Measurements from ENCODE around the gene PPP1R12B. TPM values are rescaled to one million over a fixed set of nuclear protein-coding genes. Genes with fewer than 3 reads are reported as not detected.

The PPP1R12B gene
- total RNA-seq, 1 experiment from 2014 or later = 33.3 TPM

DNA sequence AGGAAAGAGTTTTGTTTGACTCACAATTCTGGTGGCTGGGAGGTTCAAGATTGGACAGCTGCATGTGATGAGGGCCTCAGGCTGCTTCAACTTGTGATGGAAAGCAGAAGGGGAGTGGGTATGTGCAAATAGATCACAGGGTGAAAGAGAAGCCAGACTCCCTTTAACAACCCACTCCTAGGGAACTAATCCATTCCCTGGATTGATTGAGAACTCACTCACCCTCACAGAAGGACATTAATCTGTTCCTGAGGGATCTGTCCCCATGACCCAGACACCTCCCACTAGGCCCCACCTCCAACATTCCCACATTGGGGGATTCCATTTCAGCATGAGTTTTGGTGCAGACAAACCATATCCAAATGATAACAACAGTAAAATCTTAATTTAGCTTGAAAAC, 32.3 kb upstream of the PPP1R12B start:
- Histone ChIP-seq H3K79me2 (ENCODE audit: low read depth) (no peaks in the 10 kb centered on the region), H3K4me3 (no peak overlapping the region), H3K36me3 (ENCODE audit: low read depth) (no peaks in the 10 kb centered on the region), H3K9me2 (ENCODE audit: insufficient read depth) (no peaks in the 10 kb centered on the region), H3K4me1 (replicated peaks; ENCODE audit: insufficient read depth) (no peaks in the 10 kb centered on the region), H3F3A (ENCODE audit: insufficient read depth, low read depth) (no peaks in the 10 kb centered on the region), H3K27me3 (ENCODE audit: insufficient read depth, low read depth) (no peaks in the 10 kb centered on the region), H4K20me1 (ENCODE audit: insufficient read depth) (no peaks in the 10 kb centered on the region), H3K9me3 (ENCODE audit: insufficient read depth, low read depth) (no peaks in the 10 kb centered on the region), H3K4me2 (no peak overlapping the region), H3K27ac (no peak overlapping the region), H2AFZ (no peak overlapping the region)
- no peak for DNase-seq
- TF ChIP-seq, protein P1, sequence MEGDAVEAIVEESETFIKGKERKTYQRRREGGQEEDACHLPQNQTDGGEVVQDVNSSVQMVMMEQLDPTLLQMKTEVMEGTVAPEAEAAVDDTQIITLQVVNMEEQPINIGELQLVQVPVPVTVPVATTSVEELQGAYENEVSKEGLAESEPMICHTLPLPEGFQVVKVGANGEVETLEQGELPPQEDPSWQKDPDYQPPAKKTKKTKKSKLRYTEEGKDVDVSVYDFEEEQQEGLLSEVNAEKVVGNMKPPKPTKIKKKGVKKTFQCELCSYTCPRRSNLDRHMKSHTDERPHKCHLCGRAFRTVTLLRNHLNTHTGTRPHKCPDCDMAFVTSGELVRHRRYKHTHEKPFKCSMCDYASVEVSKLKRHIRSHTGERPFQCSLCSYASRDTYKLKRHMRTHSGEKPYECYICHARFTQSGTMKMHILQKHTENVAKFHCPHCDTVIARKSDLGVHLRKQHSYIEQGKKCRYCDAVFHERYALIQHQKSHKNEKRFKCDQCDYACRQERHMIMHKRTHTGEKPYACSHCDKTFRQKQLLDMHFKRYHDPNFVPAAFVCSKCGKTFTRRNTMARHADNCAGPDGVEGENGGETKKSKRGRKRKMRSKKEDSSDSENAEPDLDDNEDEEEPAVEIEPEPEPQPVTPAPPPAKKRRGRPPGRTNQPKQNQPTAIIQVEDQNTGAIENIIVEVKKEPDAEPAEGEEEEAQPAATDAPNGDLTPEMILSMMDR (conservative IDR thresholded peaks at IDR 0.05) = no peak
- no peak for TF ChIP-seq EZH2 (IDR thresholded peaks at IDR 0.05; ENCODE audit: low read depth)
- intact Hi-C loops (cut with micrococcal nuclease; ENCODE audit: unreplicated experiment) = loop anchor here (5.0 kb wide), 1 partner anchor 44 kb away; no protein-coding TSS in a partner anchor
- no TSS peak for BruUV-seq (replicated peaks)
- POLR2A ChIA-PET (ENCODE audit: unreplicated experiment) = interaction anchor here (0.6 kb wide), 1 partner anchor 94 kb away, joined by 3 read pairs; no protein-coding TSS in a partner anchor
- CTCF ChIA-PET = interaction anchor here (1.4 to 2.7 kb wide), 3 partner anchors 122 to 127 kb away, joined by 4 to 15 read pairs (median 6); partner anchors contain the start of gene LGR6

DNA sequence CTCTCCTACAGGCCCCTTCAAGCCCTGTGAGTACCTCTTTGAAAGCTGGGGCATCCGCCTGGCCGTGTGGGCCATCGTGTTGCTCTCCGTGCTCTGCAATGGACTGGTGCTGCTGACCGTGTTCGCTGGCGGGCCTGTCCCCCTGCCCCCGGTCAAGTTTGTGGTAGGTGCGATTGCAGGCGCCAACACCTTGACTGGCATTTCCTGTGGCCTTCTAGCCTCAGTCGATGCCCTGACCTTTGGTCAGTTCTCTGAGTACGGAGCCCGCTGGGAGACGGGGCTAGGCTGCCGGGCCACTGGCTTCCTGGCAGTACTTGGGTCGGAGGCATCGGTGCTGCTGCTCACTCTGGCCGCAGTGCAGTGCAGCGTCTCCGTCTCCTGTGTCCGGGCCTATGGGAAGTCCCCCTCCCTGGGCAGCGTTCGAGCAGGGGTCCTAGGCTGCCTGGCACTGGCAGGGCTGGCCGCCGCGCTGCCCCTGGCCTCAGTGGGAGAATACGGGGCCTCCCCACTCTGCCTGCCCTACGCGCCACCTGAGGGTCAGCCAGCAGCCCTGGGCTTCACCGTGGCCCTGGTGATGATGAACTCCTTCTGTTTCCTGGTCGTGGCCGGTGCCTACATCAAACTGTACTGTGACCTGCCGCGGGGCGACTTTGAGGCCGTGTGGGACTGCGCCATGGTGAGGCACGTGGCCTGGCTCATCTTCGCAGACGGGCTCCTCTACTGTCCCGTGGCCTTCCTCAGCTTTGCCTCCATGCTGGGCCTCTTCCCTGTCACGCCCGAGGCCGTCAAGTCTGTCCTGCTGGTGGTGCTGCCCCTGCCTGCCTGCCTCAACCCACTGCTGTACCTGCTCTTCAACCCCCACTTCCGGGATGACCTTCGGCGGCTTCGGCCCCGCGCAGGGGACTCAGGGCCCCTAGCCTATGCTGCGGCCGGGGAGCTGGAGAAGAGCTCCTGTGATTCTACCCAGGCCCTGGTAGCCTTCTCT, 30.3 kb upstream of the PPP1R12B start:
- Histone ChIP-seq H3F3A (ENCODE audit: insufficient read depth, low read depth) (no peaks in the 10 kb centered on the region), H3K9me3 (ENCODE audit: insufficient read depth, low read depth) (no peaks in the 10 kb centered on the region), H3K36me3 (ENCODE audit: low read depth) (no peaks in the 10 kb centered on the region), H2AFZ (no peak overlapping the region), H3K4me1 (replicated peaks; ENCODE audit: insufficient read depth) (no peaks in the 10 kb centered on the region), H3K27me3 (ENCODE audit: insufficient read depth, low read depth) (no peaks in the 10 kb centered on the region), H3K4me2 (no peak overlapping the region), H3K9me2 (ENCODE audit: insufficient read depth) (no peaks in the 10 kb centered on the region), H3K27ac (no peak overlapping the region), H4K20me1 (ENCODE audit: insufficient read depth) (no peaks in the 10 kb centered on the region), H3K4me3 (no peak overlapping the region), H3K79me2 (ENCODE audit: low read depth) (no peaks in the 10 kb centered on the region)
- BruUV-seq (replicated peaks) = no TSS peak
- CTCF ChIA-PET = no interaction called here
- no peak for DNase-seq
- intact Hi-C loops (cut with micrococcal nuclease; ENCODE audit: unreplicated experiment) = loop anchor here (5.0 kb wide), 1 partner anchor 46 kb away; no protein-coding TSS in a partner anchor
- TF ChIP-seq, protein P1 (conservative IDR thresholded peaks at IDR 0.05) = no peak
- TF ChIP-seq EZH2 (IDR thresholded peaks at IDR 0.05; ENCODE audit: low read depth) = no peak
- POLR2A ChIA-PET (ENCODE audit: unreplicated experiment) = no interaction called here

DNA sequence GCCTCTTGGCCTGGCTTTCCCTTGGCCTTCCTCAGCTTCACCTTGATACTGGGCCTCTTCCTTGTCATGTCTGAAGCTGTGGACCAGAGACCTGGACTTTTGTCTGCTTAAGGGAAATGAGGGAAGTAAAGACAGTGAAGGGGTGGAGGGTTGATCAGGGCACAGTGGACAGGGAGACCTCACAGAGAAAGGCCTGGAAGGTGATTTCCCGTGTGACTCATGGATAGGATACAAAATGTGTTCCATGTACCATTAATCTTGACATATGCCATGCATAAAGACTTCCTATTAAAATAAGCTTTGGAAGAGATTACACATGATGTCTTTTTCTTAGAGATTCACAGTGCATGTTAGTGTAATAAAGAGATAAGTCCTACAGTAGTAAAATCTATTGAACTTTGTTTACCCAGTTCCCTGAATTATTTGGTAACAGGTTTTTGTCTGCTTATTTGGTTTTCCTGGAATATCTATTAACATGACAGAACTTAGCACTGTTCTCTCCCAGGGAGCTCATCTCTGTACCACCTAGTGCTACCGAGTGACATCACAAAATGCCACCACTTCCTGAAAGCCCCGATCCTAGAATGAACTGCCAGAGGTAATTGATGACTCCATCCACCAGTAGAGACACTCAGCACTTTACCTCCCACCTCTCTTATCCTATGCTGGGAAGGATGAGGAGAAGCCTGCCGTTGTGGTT, 29.0 kb upstream of the PPP1R12B start:
- Histone ChIP-seq H3K79me2 (ENCODE audit: low read depth) (no peaks in the 10 kb centered on the region), H3K4me2 (no peak overlapping the region), H3K36me3 (ENCODE audit: low read depth) (no peaks in the 10 kb centered on the region), H3K9me2 (ENCODE audit: insufficient read depth) (no peaks in the 10 kb centered on the region), H2AFZ (no peak overlapping the region), H3K27ac (no peak overlapping the region), H3F3A (ENCODE audit: insufficient read depth, low read depth) (no peaks in the 10 kb centered on the region), H4K20me1 (ENCODE audit: insufficient read depth) (no peaks in the 10 kb centered on the region), H3K4me1 (replicated peaks; ENCODE audit: insufficient read depth) (no peaks in the 10 kb centered on the region), H3K4me3 (no peak overlapping the region), H3K27me3 (ENCODE audit: insufficient read depth, low read depth) (no peaks in the 10 kb centered on the region), H3K9me3 (ENCODE audit: insufficient read depth, low read depth) (no peaks in the 10 kb centered on the region)
- DNase-seq = no peak
- ChIA-PET POLR2A (ENCODE audit: unreplicated experiment) (interaction anchor here (0.7 kb wide), 1 partner anchor 124 kb away, joined by 3 read pairs; no protein-coding TSS in a partner anchor), CTCF (interaction anchor here (0.5 kb wide), 1 partner anchor 38 kb away, joined by 13 read pairs; no protein-coding TSS in a partner anchor)
- intact Hi-C loops (cut with micrococcal nuclease; ENCODE audit: unreplicated experiment) = loop anchor here (5.0 kb wide), 1 partner anchor 47 kb away; no protein-coding TSS in a partner anchor
- BruUV-seq (replicated peaks) = no TSS peak
- no peak for TF ChIP-seq EZH2 (IDR thresholded peaks at IDR 0.05; ENCODE audit: low read depth)
- TF ChIP-seq, protein P1 (conservative IDR thresholded peaks at IDR 0.05) = no peak
